IMR-90 (cell line): ENCODE data around the gene WDR76. TPM values are rescaled to one million over a fixed set of nuclear protein-coding genes. Genes with fewer than 3 reads are reported as not detected.

Source experiments
- ATAC-seq: fragments of 200-7000 bp; cut with Tn5 transposase; 2 replicates; pipeline ENCODE4 v1.9.1; 2020; ENCODE audit warnings: low read depth, mild to moderate bottlenecking, moderate library complexity
- BruUV-seq: library from RNA; stranded (reverse); fragments of 400-500 nt; replicated peaks from 2 replicates; lab custom pipeline; 2021; lab: Mats Ljungman, UMichigan
- CTCF ChIA-PET: fragments of 300-600 bp; formaldehyde crosslinking; extraction: SDS; loops from one replicate; lab custom pipeline; 2021; ENCODE audit warnings: antibody characterized with exemption; lab: Yijun Ruan, JAX
- POLR2A ChIA-PET: fragments of 300-600 bp; sonication (Branson Sonifier 250); formaldehyde crosslinking; loops from one replicate; lab custom pipeline; 2022; ENCODE audit warnings: antibody characterized with exemption; ENCODE audit not compliant: unreplicated experiment; lab: Charles Lee
- DNase-seq: peaks from one replicate; pipeline ENCODE4 v3.0.0; 2013
- H2AFZ ChIP-seq: replicated peaks from 2 replicates; pipeline ENCODE3; 2013; ENCODE audit warnings: low read length, mild to moderate bottlenecking; ENCODE audit not compliant: poor library complexity
- H2AK5ac ChIP-seq: 2 replicates; pipeline ENCODE4 v1.6.1; 2013; ENCODE audit warnings: low read depth, low read length, inconsistent platforms
- H2AK9ac ChIP-seq: replicated peaks from 2 replicates; pipeline ENCODE3; 2013; ENCODE audit warnings: mild to moderate bottlenecking, low read depth, low read length, moderate library complexity; ENCODE audit not compliant: poor library complexity
- H2BK120ac ChIP-seq: 2 replicates; pipeline ENCODE4 v1.6.1; 2013; ENCODE audit warnings: low read depth, low read length, inconsistent platforms
- H2BK15ac ChIP-seq: 3 replicates; pipeline ENCODE4 v1.6.1; 2013; ENCODE audit warnings: low read depth, low read length, inconsistent platforms
- H2BK20ac ChIP-seq: 2 replicates; pipeline ENCODE4 v1.6.1; 2013; ENCODE audit warnings: low read depth, mild to moderate bottlenecking, inconsistent platforms, low read length, moderate library complexity
- H2BK5ac ChIP-seq: 2 replicates; pipeline ENCODE4 v1.6.1; 2013; ENCODE audit warnings: mild to moderate bottlenecking, low read depth, low read length, inconsistent platforms; ENCODE audit not compliant: poor library complexity, severe bottlenecking
- H3K14ac ChIP-seq: replicated peaks from 2 replicates; pipeline ENCODE4 v1.6.1; 2013; ENCODE audit warnings: low read depth, low read length, inconsistent platforms
- H3K18ac ChIP-seq: 2 replicates; pipeline ENCODE4 v1.6.1; 2013; ENCODE audit warnings: low read depth, low read length, control low read depth
- H3K23ac ChIP-seq: 2 replicates; pipeline ENCODE4 v1.6.1; 2013; ENCODE audit warnings: low read depth, low read length, inconsistent platforms
- H3K27ac ChIP-seq: 2 replicates; pipeline ENCODE4 v1.5.1; 2013; ENCODE audit warnings: mild to moderate bottlenecking, control low read depth, low read length; ENCODE audit not compliant: insufficient read depth
- H3K27me3 ChIP-seq: 2 replicates; pipeline ENCODE4 v1.6.1; 2013; ENCODE audit warnings: low read length; ENCODE audit not compliant: control insufficient read depth, insufficient read depth
- H3K36me3 ChIP-seq: 2 replicates; pipeline ENCODE4 v1.6.1; 2013; ENCODE audit warnings: low read length, mixed read lengths; ENCODE audit not compliant: control insufficient read depth, insufficient read depth
- H3K4ac ChIP-seq: 2 replicates; pipeline ENCODE4 v1.6.1; 2013; ENCODE audit warnings: low read depth, low read length, inconsistent platforms
- H3K4me1 ChIP-seq: 2 replicates; pipeline ENCODE4 v1.6.1; 2013; ENCODE audit warnings: low read length, mixed read lengths; ENCODE audit not compliant: control insufficient read depth, insufficient read depth
- H3K4me2 ChIP-seq: 2 replicates; pipeline ENCODE4 v1.6.1; 2013; ENCODE audit warnings: low read depth, mild to moderate bottlenecking, control low read depth, low read length, moderate library complexity
- H3K4me3 ChIP-seq: 2 replicates; pipeline ENCODE4 v1.5.1; 2013; ENCODE audit warnings: low read depth, mild to moderate bottlenecking, control low read depth, low read length, moderate library complexity; ENCODE audit not compliant: insufficient read depth
- H3K56ac ChIP-seq: 2 replicates; pipeline ENCODE4 v1.6.1; 2013; ENCODE audit warnings: low read length, inconsistent platforms; ENCODE audit not compliant: insufficient read depth; ENCODE audit errors: extremely low read depth
- H3K79me1 ChIP-seq, 2 experiments: 2 replicates each; pipeline ENCODE4 v1.6.1; 2013; ENCODE audit warnings: low read length in 2 of 2, inconsistent platforms in 1 of 2, low read depth in 1 of 2
- H3K9ac ChIP-seq: 2 replicates; pipeline ENCODE4 v1.6.1; 2013; ENCODE audit warnings: low read depth, low read length, control low read depth
- H3K9me1 ChIP-seq: 2 replicates; pipeline ENCODE4 v1.6.1; 2013; ENCODE audit warnings: low read length, inconsistent platforms; ENCODE audit not compliant: insufficient read depth
- H3K9me3 ChIP-seq: 2 replicates; pipeline ENCODE4 v1.6.1; 2013; ENCODE audit warnings: low read length; ENCODE audit not compliant: control insufficient read depth, insufficient read depth
- H4K20me1 ChIP-seq: 2 replicates; pipeline ENCODE4 v1.6.1; 2013; ENCODE audit warnings: low read length, inconsistent platforms; ENCODE audit not compliant: insufficient read depth
- H4K5ac ChIP-seq: 2 replicates; pipeline ENCODE4 v1.6.1; 2013; ENCODE audit warnings: mild to moderate bottlenecking, low read depth, low read length, control low read depth
- H4K8ac ChIP-seq, 2 experiments: 2 replicates each; pipeline ENCODE4 v1.6.1; 2013; ENCODE audit warnings: low read depth in 2 of 2, low read length in 2 of 2, control low read depth in 1 of 2, inconsistent platforms in 1 of 2
- H4K91ac ChIP-seq: 2 replicates; pipeline ENCODE4 v1.6.1; 2013; ENCODE audit warnings: low read depth, low read length, inconsistent platforms; ENCODE audit not compliant: insufficient read depth
- BHLHE40 ChIP-seq: fragments of 150-350 bp; IDR thresholded peaks from 2 replicates; pipeline ENCODE4 v1.6.1; 2016; ENCODE audit warnings: mild to moderate bottlenecking, low read depth, low read length
- CEBPB ChIP-seq: IDR thresholded peaks from 2 replicates; pipeline ENCODE4 v1.6.1; 2012; ENCODE audit warnings: low read depth, low read length, improper control_type of control experiment
- CHD1 ChIP-seq: IDR thresholded peaks from 2 replicates; pipeline ENCODE4 v1.6.1; 2012; ENCODE audit warnings: low read depth, low read length, improper control_type of control experiment
- CTCF ChIP-seq: conservative IDR thresholded peaks from 2 replicates; pipeline ENCODE4 v1.5.1; 2012; ENCODE audit warnings: mild to moderate bottlenecking, low read depth, low read length, improper control_type of control experiment
- ELK1 ChIP-seq: fragments of 150-350 bp; IDR thresholded peaks from 2 replicates; pipeline ENCODE4 v1.6.1; 2016; ENCODE audit warnings: low read depth, mild to moderate bottlenecking, low read length, moderate library complexity, borderline replicate concordance
- FOS ChIP-seq: fragments of 150-350 bp; IDR thresholded peaks from 2 replicates; pipeline ENCODE4 v1.6.1; 2016; ENCODE audit warnings: low read depth, low read length
- MAFK ChIP-seq: IDR thresholded peaks from 2 replicates; pipeline ENCODE4 v1.6.1; 2012; ENCODE audit warnings: low read depth, low read length, improper control_type of control experiment
- MAZ ChIP-seq: IDR thresholded peaks from 2 replicates; pipeline ENCODE4 v1.6.1; 2012; ENCODE audit warnings: low read depth, mild to moderate bottlenecking, low read length, improper control_type of control experiment, moderate library complexity, borderline replicate concordance
- MXI1 ChIP-seq: IDR thresholded peaks from 2 replicates; pipeline ENCODE4 v1.6.1; 2012; ENCODE audit warnings: low read depth, mild to moderate bottlenecking, low read length, moderate library complexity, borderline replicate concordance
- RAD21 ChIP-seq: IDR thresholded peaks from 2 replicates; pipeline ENCODE4 v1.6.1; 2012; ENCODE audit warnings: low read length, improper control_type of control experiment
- USF2 ChIP-seq: fragments of 150-350 bp; IDR thresholded peaks from 2 replicates; pipeline ENCODE4 v1.6.1; 2017; ENCODE audit warnings: mild to moderate bottlenecking, antibody characterized with exemption, low read length, low read depth
- WGBS, 2 experiments: methylation state at CpG; one replicate each; pipeline versions ENCODE4 v1.1.5 to v1.1.7; 2013; ENCODE audit warnings: missing lambda C conversion rate in 2 of 2; ENCODE audit not compliant: insufficient read length in 1 of 2; ENCODE audit errors: extremely low coverage in 2 of 2; 5-methylcytosine and 5-hydroxymethylcytosine counted together
- dilution Hi-C: fragments of 300-500 bp; cut with HindIII; formaldehyde crosslinking; loops from one replicate; pipeline ENCODE4 v1.14.3; 2018; ENCODE audit warnings: low sequenced_read_pairs; ENCODE audit not compliant: unreplicated experiment
- in situ Hi-C: fragments of 300-500 bp; cut with MboI; formaldehyde crosslinking; loops from 3 replicates; pipeline ENCODE4 v1.14.3; 2019; ENCODE audit warnings: low sequenced_read_pairs, inconsistent platforms, mixed read lengths
- intact Hi-C: fragments of 100-400 bp; cut with micrococcal nuclease; formaldehyde crosslinking; loops from 2 replicates; pipeline ENCODE4 v1.10.0; 2022
- polyA plus RNA-seq, 3 experiments: library from polyadenylated mRNA; depleted of rRNA; stranded (reverse); fragments of >200 nt; gene quantifications; 2 replicates each; pipeline ENCODE4 v1.2.3, GENCODE V29; 2012; ENCODE audit warnings: low replicate concordance in 1 of 3
- total RNA-seq: library from RNA; depleted of rRNA; stranded (reverse); fragments of >200 nt; gene quantifications from 2 replicates; pipeline ENCODE4 v1.2.3, GENCODE V29; 2012

WDR76 gene
- total and polyA plus RNA-seq, 2 of the 4 experiments (the other 2 are of a cell fraction): 4.8 to 25.8 TPM

GRCh38 chr15:43911235-43911781 is 84.5 kb downstream of the WDR76 start:
- Histone ChIP-seq H2BK5ac (peak overlapping the region; percentile 65), H3K4me1 (peaks cover 24% of the 10 kb centered on the region), H3K9me1 (peaks cover 15% of the 10 kb centered on the region), H2BK20ac (peak overlapping the region; percentile 87; the same call in 1 of the 2 replicates), H3K4me3 (no peak overlapping the region), H3K27me3 (no peaks in the 10 kb centered on the region), H4K91ac (peak overlapping the region; percentile 86), H4K20me1 (no peaks in the 10 kb centered on the region), H4K8ac (peak overlapping the region; percentile 63 to 69; a peak in 2 of 4 replicates), H4K5ac (0 out of 2 replicates have a peak overlapping the region, but pooled peaks have one; percentile 28), H3K9ac (no peak overlapping the region), H2AK5ac (peak overlapping the region; percentile 81; the same call in 1 of the 2 replicates), H3K9me3 (no peaks in the 10 kb centered on the region), H3K4me2 (no peak overlapping the region), H2AK9ac (no peak overlapping the region), H3K18ac (peak overlapping the region; percentile 42; the same call in 1 of the 2 replicates), H2AFZ (peak overlapping the region; percentile 28), H3K27ac (no peak overlapping the region), H2BK15ac (peak overlapping the region; percentile 98; the same call in 2 of the 3 replicates), H3K56ac (0 out of 2 replicates have a peak overlapping the region, but pooled peaks have one; percentile 38), H3K79me1 (peaks cover 3 to 5% of the 10 kb centered on the region in 2 experiments; a peak in 2 of 4 replicates), H3K14ac (peak overlapping the region; percentile 45), H3K4ac (peak overlapping the region; percentile 74; the same call in 1 of the 2 replicates), H3K23ac (peak overlapping the region; percentile 13; the same call in 1 of the 2 replicates), H3K36me3 (no peaks in the 10 kb centered on the region), H2BK120ac (peak overlapping the region; percentile 87)
- intact Hi-C loops: no loop called here
- in situ Hi-C loops: loop anchor here (25.0 kb wide), 1 partner anchor 151 kb away; no protein-coding TSS in a partner anchor
- DNase-seq (peak; percentile 93), ATAC-seq (peak; percentile 28)
- BruUV-seq: no TSS peak
- ChIA-PET CTCF (interaction anchor here (0.8 kb wide), 1 partner anchor 553 kb away, joined by 3 read pairs; no protein-coding TSS in a partner anchor), POLR2A (no interaction called here)
- dilution Hi-C loops: no loop called here
- WGBS, 2 experiments: no CpG with 5 or more reads among the region's 4 CpGs
- TF ChIP-seq MAFK (no peak), ELK1 (no peak), MXI1 (peak; percentile 46; the same call in 1 of the 2 replicates), FOS (peak; percentile 51; the same call in 1 of the 2 replicates), CEBPB (peak; percentile 80), RAD21 (no peak), MAZ (no peak), CTCF (no peak), CHD1 (no peak), USF2 (no peak), BHLHE40 (no peak)
